Measurements from ENCODE around the gene GHRHR. TPM values are rescaled to one million over a fixed set of nuclear protein-coding genes. Genes with fewer than 3 reads are reported as not detected.

GHRHR gene
- total RNA-seq, 4 donors from 2014 or later, result not detected

DNA sequence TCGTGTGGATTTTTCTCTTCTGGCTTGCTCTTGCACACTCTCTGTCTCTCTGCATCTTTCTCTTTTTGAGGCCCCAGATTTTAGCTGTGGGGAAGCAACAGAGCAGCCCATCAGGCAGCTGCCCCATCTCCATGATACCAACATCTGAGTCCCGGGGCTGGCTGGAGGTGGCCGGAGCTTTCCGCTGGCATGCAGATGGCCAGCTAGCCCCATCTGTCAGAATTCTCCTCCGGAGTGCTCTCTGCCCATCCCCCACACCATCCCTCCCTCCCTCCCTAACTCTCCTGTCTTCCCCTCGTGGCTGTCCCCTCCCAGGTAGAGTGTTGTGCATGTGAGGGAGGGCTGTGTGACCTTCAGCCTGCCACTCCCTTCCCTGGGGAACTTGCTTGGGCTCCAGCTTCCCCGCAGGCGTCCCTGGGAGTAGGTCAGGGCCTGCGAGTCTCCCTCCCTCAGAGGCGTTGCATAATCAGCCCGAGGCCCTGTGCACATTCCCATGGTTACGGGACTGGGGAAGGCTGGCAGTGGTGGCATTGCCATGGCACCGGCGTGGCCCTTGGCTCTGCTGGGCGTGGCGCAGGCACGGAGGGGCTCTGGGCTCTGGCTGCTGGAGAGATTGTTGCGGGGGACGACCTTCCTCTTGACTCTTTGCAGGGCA lies 24.7 kb downstream of the GHRHR start:
- intact Hi-C loops (cut with DNase I), result no loop called here
- peaks cover 0 to 19% (median 0%) of the 10 kb centered on the region in 4 donors for H3K27me3 ChIP-seq
- peaks cover 14 to 51% (median 18%) of the 10 kb centered on the region in 3 donors for H3K4me1 ChIP-seq
- no peak for DNase-seq
- no peaks in the 10 kb centered on the region for H3K36me3 ChIP-seq
- WGBS, 2 donors, result 35% methylated on average over 4 to 7 of the region's 19 CpGs
- H3K27ac ChIP-seq, result no peak overlapping the region
- H3K9me3 ChIP-seq, result no peaks in the 10 kb centered on the region
- no peak for TF ChIP-seq POLR2A (IDR thresholded peaks at IDR 0.05)
- TF ChIP-seq, protein P1, sequence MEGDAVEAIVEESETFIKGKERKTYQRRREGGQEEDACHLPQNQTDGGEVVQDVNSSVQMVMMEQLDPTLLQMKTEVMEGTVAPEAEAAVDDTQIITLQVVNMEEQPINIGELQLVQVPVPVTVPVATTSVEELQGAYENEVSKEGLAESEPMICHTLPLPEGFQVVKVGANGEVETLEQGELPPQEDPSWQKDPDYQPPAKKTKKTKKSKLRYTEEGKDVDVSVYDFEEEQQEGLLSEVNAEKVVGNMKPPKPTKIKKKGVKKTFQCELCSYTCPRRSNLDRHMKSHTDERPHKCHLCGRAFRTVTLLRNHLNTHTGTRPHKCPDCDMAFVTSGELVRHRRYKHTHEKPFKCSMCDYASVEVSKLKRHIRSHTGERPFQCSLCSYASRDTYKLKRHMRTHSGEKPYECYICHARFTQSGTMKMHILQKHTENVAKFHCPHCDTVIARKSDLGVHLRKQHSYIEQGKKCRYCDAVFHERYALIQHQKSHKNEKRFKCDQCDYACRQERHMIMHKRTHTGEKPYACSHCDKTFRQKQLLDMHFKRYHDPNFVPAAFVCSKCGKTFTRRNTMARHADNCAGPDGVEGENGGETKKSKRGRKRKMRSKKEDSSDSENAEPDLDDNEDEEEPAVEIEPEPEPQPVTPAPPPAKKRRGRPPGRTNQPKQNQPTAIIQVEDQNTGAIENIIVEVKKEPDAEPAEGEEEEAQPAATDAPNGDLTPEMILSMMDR (IDR thresholded peaks at IDR 0.05), result no peak
- no peak overlapping the region for H3K4me3 ChIP-seq

DNA sequence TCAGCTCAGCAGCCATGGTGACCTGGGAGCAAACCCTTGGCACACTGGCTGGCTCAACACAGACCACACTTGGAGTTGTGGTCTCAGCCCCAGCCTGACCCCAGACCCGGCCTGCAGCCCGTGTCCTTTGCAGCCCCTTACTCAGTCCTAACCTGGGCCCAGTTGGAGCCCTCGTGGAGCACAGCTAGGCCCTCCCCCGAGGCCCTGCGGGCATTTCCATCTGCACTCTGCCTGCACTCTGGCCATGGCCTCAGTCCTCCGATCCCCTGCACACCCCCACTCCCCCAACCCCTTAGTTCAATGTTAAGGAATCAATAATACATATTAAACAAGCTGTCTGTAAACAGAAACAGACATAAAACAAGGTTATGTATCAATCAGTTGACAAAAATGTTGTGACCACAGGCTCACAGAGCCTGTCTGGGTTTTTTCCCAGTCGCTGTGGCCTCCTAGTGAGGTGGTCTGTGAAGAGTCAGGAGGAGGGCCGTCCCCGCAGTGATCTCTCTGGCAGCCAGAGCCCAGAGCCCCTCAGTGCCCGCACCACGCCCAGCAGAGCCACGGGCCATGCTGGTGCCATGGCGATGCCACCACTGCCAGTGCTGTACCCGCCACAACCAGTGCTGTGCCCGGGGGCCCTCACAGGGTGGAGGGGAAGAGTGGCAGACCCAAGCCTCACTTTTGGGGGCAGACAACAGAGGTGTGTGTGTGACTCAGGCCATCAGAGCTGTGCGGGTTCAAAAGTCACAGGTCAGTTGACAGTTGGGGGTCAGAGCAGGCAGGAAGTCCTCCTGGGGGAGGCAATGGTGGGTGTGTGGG lies 25.5 kb downstream of the GHRHR start:
- intact Hi-C loops (cut with DNase I), result no loop called here
- DNase-seq, result no peak
- 86 to 88% methylated on average over 15 to 16 of the region's 16 CpGs for WGBS, 2 donors

DNA sequence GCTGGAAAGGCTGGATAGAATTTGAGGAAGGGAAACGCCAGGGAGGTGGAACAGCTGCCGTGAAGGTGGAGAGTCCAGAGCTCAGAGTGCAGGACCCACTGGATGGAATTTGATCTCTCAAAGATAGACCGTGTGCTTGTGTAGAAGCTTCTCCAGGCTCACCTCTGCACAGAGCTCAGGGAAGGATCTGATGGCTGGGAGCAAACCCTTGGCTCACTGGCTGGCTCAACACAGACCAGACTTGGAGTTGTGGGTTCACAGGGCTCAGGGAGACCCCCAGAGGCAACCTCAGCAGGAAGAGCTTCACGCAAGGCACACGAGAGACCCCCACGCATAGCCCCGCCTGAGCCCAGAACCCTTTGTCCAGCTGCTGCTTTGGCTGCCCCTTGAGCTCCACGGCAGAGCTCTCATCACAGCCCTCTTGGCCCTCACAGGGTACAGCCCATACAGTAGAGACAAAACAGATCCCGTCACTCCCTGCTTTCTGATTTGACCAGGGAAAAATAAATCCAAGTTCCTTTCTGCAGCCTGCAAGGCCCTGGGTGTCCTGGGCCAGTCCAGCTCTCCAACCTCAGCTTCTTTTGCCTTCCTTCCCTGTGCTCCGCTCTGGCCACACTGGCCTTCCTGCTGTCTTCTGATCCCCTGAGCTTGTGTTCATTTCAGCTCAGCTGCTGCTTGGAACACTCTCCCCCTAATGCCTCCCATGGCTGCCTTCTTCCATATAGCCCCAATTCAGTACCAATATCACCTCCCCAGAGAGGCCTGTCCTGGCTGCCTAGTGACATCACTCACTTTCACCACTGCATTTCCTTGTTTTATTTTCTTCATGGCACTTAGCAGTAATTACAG lies 26.3 kb downstream of the GHRHR start:
- no peak for TF ChIP-seq POLR2A (IDR thresholded peaks at IDR 0.05)
- TF ChIP-seq, protein P1 (IDR thresholded peaks at IDR 0.05), result no peak
- DNase-seq, result no peak
- H3K36me3 ChIP-seq, result no peaks in the 10 kb centered on the region
- intact Hi-C loops (cut with DNase I), result no loop called here
- peaks cover 0 to 9% (median 0%) of the 10 kb centered on the region in 4 donors for H3K27me3 ChIP-seq
- peaks cover 14 to 35% (median 18%) of the 10 kb centered on the region in 3 donors for H3K4me1 ChIP-seq
- H3K9me3 ChIP-seq, result no peaks in the 10 kb centered on the region
- 83 to 87% methylated on average over 10 of the region's 10 CpGs for WGBS, 2 donors
- no peak overlapping the region for H3K27ac ChIP-seq
- H3K4me3 ChIP-seq, result no peak overlapping the region

More for the DNA sequence above, 25.5 kb downstream of the GHRHR start:
- H3K4me1 ChIP-seq, result peaks cover 14 to 44% (median 18%) of the 10 kb centered on the region in 3 donors
- peaks cover 0 to 13% (median 0%) of the 10 kb centered on the region in 4 donors for H3K27me3 ChIP-seq
- no peak for TF ChIP-seq POLR2A (IDR thresholded peaks at IDR 0.05)
- TF ChIP-seq, protein P1 (IDR thresholded peaks at IDR 0.05), result no peak
- H3K36me3 ChIP-seq, result no peaks in the 10 kb centered on the region
- H3K27ac ChIP-seq, result no peak overlapping the region
- no peaks in the 10 kb centered on the region for H3K9me3 ChIP-seq
- no peak overlapping the region for H3K4me3 ChIP-seq

DNA sequence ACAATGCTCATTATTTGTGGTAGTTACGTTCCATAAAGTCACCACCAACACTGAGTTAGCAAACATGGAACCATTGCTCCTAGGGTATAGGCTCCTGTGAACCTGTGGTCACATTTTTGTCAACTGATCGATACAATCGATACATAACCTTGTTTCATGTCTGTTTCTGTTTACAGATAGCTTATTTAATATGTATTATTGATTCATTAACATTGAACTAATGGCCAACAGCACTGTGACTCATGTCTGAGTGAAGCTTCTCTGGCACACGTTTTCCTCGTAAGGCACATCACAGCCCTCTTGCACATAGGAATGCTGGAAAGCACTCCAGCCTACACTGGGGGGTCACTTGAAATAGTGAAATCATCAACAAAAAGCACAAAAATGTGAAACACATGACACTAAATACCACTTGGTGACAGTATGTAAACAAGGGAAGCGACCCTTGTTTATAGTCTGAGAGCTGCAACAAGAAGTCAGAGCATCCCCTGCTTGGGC lies 27.0 kb downstream of the GHRHR start:
- 54 to 63% methylated on average over 5 to 6 of the region's 6 CpGs for WGBS, 2 donors
- Histone ChIP-seq H3K27me3 (peaks cover 0 to 9% (median 0%) of the 10 kb centered on the region in 4 donors), H3K4me3 (no peak overlapping the region), H3K4me1 (peaks cover 14 to 34% (median 18%) of the 10 kb centered on the region in 3 donors), H3K9me3 (no peaks in the 10 kb centered on the region), H3K27ac (no peak overlapping the region), H3K36me3 (no peaks in the 10 kb centered on the region)
- TF ChIP-seq, protein P1 (IDR thresholded peaks at IDR 0.05), result no peak
- TF ChIP-seq POLR2A (IDR thresholded peaks at IDR 0.05), result no peak
- DNase-seq, result no peak
- intact Hi-C loops (cut with DNase I), result no loop called here

All from esophagus squamous epithelium (tissue), 5 donors.